ENCODE results near the gene BEST2.

BEST2 gene

DNA sequence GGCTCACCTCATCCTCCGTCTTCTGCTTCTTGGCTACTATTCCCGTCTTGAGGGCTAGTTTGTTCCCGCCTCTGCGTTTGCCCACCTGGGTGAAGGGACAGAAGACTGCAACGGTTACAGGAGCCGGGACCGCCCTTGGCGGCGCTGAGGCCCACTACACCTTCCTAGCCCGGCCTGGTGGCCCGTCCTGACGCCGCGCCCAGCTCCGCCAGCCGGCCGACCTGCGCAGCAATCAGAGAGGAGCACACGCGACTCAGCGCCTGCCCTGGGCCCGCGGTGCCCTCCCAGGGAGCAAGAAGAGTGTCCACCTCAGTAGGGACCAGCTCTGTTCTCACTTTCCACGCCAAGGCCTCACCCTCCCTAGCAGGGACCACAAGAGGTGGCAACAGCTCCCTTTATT is 20.3 kb upstream of the BEST2 start:
- no peak for DNase-seq

- DNase-seq = peak in 1 of 2 experiments; percentile 15
Observed at GRCh38 chr19:12733369-12734214, 18.0 kb upstream of the BEST2 start.

DNA sequence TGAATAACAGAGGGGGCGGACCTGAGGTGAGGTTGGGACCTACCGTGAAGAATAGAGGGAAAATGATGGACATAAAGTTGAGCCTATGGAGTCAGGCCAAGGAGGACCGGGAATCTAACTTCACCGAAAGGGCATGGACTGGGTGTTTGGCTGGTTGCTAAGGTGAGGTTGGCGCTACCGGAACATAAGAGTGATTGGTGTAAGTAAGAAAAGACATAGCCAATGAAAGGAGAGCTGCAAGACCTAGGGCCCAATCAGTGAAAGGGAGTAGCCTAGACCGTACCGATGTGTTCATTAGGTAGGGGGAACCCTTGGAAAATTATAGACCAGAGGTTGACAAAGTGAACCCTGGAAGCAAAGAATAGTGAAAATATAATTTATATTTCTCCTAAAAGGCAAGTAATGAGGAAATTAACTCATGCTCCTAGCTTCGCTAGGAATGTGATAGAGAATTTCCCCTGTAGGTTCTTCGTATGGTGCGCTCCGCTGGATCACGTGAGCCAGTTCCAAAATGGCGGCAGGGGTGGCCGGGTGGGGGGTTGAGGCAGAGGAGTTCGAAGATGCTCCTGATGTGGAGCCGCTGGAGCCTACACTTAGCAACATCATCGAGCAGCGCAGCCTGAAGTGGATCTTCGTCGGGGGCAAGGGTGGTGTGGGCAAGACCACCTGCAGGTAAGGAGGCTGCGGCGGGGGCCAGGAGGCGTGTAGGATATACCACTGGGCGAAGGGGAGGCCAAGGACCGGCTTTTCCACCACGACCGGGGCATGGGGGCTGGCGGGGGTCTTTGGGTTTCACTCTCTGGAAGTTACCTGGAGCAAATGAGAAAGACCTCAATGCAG is 14.4 kb upstream of the BEST2 start, which contains the start of gene GET3:
Gene GET3 (plus strand): TSS at position 503 of the 840 bp plus-strand sequence. CDS start 9 bp downstream, at position 512.
- peak; percentile 70 to 75 for DNase-seq

DNA sequence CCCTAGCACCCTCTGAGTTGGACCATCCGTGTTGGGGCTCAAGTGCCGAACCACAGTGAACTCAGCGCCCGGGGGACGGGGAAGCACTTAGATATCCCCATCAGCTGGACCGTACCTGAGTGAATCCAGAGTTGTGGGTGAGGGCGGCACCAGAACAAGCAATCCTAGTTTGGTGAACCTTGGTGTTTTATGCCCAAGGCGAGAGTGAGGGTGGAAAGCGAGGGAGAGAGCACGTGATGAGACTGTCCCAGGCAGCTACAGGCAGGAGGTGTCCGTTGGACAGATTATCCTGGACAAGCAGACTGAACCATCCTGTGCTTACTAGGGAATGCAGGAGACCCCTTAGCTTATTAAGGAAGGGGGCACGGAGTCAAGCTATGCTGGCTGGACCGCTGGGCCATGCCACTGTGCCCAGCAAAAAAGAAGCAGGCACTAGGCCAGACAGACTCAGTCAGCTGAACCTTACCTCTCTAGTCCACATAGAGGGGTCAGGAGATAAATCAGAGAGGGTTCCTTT is 13.7 kb upstream of the BEST2 start:
- no peak for DNase-seq

- no peak for DNase-seq
Observed at GRCh38 chr19:12745166-12745897, 6.3 kb upstream of the BEST2 start.

GRCh38 chr19:12748489-12748888 is 3.1 kb upstream of the BEST2 start:
- no peak for DNase-seq

- no peak for DNase-seq
Observed at GRCh38 chr19:12749938-12750521, 1.6 kb upstream of the BEST2 start.

GRCh38 chr19:12750851-12751250 is 740 bp upstream of the BEST2 start:
- no peak for DNase-seq

- no peak for DNase-seq
Observed at GRCh38 chr19:12752056-12752781, 628 bp downstream of the BEST2 start.

DNA sequence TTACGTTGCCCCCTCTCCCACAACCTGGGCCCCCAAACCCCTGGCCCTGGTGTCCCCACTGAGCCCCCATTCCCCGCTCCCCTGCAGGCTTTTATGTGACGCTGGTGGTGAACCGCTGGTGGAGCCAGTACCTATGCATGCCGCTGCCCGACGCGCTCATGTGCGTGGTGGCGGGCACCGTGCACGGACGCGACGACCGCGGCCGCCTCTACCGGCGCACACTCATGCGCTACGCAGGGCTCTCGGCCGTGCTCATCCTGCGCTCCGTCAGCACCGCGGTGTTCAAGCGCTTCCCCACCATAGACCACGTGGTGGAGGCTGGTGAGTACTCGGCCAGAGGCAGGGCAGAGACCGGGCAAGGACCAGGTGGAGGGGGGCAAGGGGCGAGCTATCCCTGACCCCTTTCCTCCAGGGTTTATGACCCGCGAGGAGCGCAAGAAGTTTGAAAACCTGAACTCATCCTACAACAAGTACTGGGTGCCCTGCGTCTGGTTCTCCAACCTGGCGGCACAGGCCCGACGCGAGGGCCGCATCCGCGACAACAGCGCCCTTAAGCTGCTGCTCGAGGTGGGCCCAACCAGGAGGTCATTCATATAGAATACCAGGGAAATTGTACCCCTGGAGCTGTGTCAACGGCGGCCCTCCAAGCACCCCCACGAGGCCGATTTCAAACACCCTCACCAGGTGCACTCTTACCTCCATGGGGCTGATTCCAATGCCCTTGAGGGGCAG is 3.0 kb downstream of the BEST2 start:
- DNase-seq = no peak

GRCh38 chr19:12756150-12756883 is 4.7 kb downstream of the BEST2 start:
- DNase-seq = no peak

DNA sequence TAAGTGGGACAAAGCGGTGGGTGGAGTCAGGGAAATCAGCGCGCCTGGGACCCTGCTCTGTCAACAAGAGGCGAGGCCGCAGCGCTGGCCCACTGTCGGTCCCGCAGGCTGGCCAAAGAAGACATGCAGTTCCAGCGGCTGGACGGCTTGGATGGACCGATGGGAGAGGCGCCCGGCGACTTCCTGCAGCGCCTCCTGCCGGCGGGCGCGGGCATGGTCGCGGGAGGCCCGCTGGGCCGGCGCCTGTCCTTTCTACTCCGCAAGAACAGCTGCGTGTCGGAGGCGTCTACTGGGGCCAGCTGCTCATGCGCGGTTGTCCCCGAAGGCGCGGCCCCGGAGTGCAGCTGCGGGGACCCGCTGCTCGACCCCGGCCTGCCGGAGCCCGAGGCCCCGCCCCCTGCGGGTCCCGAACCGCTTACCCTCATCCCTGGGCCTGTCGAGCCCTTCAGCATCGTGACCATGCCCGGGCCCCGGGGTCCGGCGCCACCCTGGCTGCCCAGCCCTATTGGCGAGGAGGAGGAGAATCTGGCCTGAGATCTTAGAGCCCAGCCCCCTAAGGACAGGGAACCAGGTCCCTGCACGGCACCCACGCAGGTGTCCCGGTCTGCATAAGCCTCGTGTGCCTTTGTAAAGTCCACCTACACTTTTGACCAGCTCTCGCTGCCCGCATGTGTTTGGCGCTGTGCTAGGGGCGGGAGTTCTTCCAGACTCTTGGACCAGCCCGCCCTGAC is 6.1 kb downstream of the BEST2 start:
- DNase-seq = peak; percentile 38 to 48

DNA sequence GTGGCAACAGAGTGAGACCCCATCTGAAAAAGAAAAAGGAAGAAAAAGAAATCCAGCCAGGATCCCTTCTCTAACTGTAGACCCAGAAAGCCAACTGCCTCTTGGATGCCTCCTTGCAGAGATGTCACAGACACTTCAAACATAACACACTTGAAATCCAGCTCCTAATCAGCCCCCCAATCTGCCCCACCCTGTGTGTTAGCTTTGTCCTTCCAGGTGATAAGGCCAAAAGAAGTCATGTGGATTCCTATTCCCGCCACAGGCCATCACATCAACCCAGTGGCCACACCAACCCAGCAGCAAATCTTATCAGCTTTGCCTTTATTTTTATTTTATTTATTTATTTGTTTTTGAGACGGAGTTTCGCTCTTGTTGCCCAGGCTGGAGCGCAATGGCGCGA is 8.1 kb downstream of the BEST2 start:
- no peak for DNase-seq

DNA sequence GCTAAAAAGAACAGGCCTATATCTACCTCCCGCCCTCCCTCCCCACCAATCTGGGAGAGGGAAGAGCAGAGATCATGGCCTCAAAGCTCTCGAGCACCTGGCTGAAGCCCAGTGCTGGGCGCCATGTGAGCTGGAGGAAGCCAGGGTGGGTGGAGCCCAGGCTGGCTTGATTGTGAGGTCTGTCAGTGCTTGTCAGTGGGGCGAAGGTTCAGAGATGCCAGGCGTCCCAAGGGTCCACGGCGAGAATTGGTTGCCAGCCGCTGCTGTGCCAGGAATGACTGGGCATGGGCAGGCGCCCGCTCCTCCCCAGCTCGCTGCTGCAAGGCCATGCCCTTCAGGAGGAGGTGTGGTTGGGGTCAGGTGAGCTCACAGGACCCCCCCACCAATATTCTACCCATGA is 11.5 kb downstream of the BEST2 start:
- DNase-seq = no peak

DNA sequence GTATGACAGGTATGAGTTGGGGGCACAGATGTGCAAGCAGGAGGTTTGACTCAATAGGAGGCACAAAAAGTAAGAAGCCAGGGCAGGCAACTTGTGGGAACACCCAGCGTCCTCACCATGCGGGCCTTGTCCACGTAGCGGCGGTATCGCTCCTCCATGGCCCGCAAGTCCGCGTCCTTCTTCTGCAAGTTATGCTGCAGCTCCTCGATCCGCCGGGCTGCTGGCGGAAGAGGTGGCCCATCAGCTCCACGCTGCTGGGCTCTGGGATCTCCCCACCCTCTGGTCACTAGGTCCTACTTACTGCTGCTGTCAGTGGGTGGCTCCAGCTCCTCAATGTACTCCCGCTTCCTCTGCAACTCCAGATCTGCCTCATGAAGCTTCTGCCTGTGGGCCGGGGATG is 13.1 kb downstream of the BEST2 start:
- DNase-seq = no peak

- no peak for DNase-seq
Observed at GRCh38 chr19:12766051-12766521, 14.5 kb downstream of the BEST2 start.

GRCh38 chr19:12767150-12767549 is 15.6 kb downstream of the BEST2 start:
- DNase-seq = no peak

GRCh38 chr19:12767666-12768065 is 16.1 kb downstream of the BEST2 start:
- DNase-seq = no peak

GRCh38 chr19:12769689-12770088 is 18.1 kb downstream of the BEST2 start:
- DNase-seq = peak; percentile 57 to 70

Data from activated CD4-positive, alpha-beta T cell treated with anti-CD3 and anti-CD28 coated beads, Interleukin-2, amount 50 U/mL, for 4 hours (primary cell).